CD4-positive, alpha-beta T cell (primary cell): ENCODE data around the gene SPESP1. TPM values are rescaled to one million over a fixed set of nuclear protein-coding genes. Genes with fewer than 3 reads are reported as not detected.

ENCODE experiments used
- ATAC-seq: fragments of 200-7000 bp; cut with Tn5 transposase; one replicate; pipeline ENCODE4 v1.10.0; 2022; ENCODE audit warnings: mild to moderate bottlenecking; ENCODE audit not compliant: poor library complexity
- CTCF ChIA-PET: fragments of 350-600 bp; sonication (Branson Sonifier 250); formaldehyde crosslinking; loops from one replicate; lab custom pipeline; 2021; ENCODE audit warnings: antibody characterized with exemption, inconsistent platforms; lab: Charles Lee
- POLR2A ChIA-PET: fragments of 350-600 bp; sonication (Branson Sonifier 250); formaldehyde crosslinking; loops from one replicate; lab custom pipeline; 2021; ENCODE audit warnings: antibody characterized with exemption, inconsistent platforms; lab: Charles Lee
- DNase-seq, 14 experiments: peaks; one replicate each; pipeline ENCODE4 v3.0.0-alpha.2; 2013 to 2020; ENCODE audit warnings: mixed read lengths in 2 of 14
- H3K27ac ChIP-seq, 2 donors: one replicate each; pipeline versions ENCODE4 v1.5.1 to v1.7.0; 2013; ENCODE audit warnings: low read length in 2 of 2, low read depth in 1 of 2, mild to moderate bottlenecking in 1 of 2
- H3K27me3 ChIP-seq, 2 experiments: 1 replicate in 1 of 2; 2 replicates in 1 of 2; pipeline versions ENCODE4 v1.6.1 to v1.7.0; 2013; ENCODE audit warnings: low read length in 2 of 2, control low read depth in 1 of 2, mild to moderate bottlenecking in 1 of 2, moderate library complexity in 1 of 2; ENCODE audit not compliant: insufficient read depth in 2 of 2, control insufficient read depth in 1 of 2
- H3K36me3 ChIP-seq: one replicate; pipeline ENCODE4 v1.6.1; 2013; ENCODE audit warnings: low read length, control low read depth; ENCODE audit not compliant: insufficient read depth
- H3K4me1 ChIP-seq: one replicate; pipeline ENCODE4 v1.6.1; 2013; ENCODE audit warnings: low read length, control low read depth; ENCODE audit not compliant: insufficient read depth
- H3K4me3 ChIP-seq: one replicate; pipeline ENCODE4 v1.5.1; 2013; ENCODE audit warnings: mild to moderate bottlenecking, low read length, moderate library complexity
- H3K9me3 ChIP-seq, 2 experiments: 1 replicate in 1 of 2; 2 replicates in 1 of 2; pipeline versions ENCODE4 v1.6.1 to v1.7.0; 2013; ENCODE audit warnings: low read length in 2 of 2, mild to moderate bottlenecking in 2 of 2, control low read depth in 1 of 2, moderate library complexity in 1 of 2; ENCODE audit not compliant: control insufficient read depth in 1 of 2, insufficient read depth in 1 of 2
- H3K27ac Mint-ChIP-seq: one replicate; pipeline ENCODE4 v1.8.0; 2020; ENCODE audit warnings: mixed read lengths
- H3K27me3 Mint-ChIP-seq: one replicate; pipeline ENCODE4 v1.8.0; 2021; ENCODE audit warnings: mixed read lengths
- H3K36me3 Mint-ChIP-seq: one replicate; pipeline ENCODE4 v1.8.0; 2021; ENCODE audit warnings: low read depth, mixed read lengths
- H3K4me1 Mint-ChIP-seq: one replicate; pipeline ENCODE4 v1.8.0; 2021; ENCODE audit warnings: low read depth, mixed read lengths
- H3K4me3 Mint-ChIP-seq: one replicate; pipeline ENCODE4 v1.8.0; 2020; ENCODE audit warnings: mild to moderate bottlenecking, mixed read lengths
- H3K9me3 Mint-ChIP-seq: one replicate; pipeline ENCODE4 v1.8.0; 2020; ENCODE audit warnings: mixed read lengths
- intact Hi-C, 2 experiments: fragments of 100-400 bp; cut with DNase I in 1 of 2; cut with micrococcal nuclease in 1 of 2; formaldehyde crosslinking; loops; one replicate each; pipeline versions ENCODE4 v1.15.1 to v1.9.0; 2023 to 2025; cut with DNase I, micrococcal nuclease
- total RNA-seq, 174 experiments: library from RNA in 2 of 174; stranded (reverse) in 2 of 174; gene quantifications; one replicate each; pipeline ENCODE4 v1.2.3 and lab custom pipeline; 2021 to 2026
- TF ChIP-seq, protein P1 (sequence below): fragments of 200-600 bp; IDR thresholded peaks from one replicate; pipeline ENCODE4 v1.8.0; 2022; ENCODE audit warnings: antibody characterized with exemption, mild to moderate bottlenecking

Gene SPESP1
- total RNA-seq, 2 experiments from 2014 or later: not detected

DNA sequence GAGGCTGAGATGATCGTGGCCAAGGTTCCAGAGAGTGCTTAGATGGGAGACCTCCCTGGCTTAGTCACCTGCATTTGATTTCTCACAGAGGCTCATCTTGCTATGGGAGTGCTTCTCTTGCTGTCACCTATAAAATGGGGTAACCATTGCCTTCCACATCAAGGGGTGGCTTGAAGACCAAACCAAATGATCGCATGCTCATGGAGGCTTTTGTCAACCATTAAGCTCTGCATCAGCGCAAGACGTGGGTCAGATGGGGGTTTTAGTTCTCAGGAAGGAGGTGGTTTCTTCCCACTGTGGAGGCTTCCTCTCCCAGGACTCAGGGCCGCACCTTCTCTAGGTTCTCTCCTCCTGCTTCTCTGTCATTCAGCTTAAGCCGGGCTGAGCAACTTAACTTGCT, 56.8 kb downstream of the SPESP1 start:
- Mint-ChIP-seq H3K27ac (no peak overlapping the region), H3K27me3 (peaks cover 11% of the 10 kb centered on the region), H3K4me1 (no peaks in the 10 kb centered on the region), H3K36me3 (no peaks in the 10 kb centered on the region), H3K4me3 (no peak overlapping the region), H3K9me3 (no peaks in the 10 kb centered on the region)
- H3K4me3 ChIP-seq: no peak overlapping the region
- no peaks in the 10 kb centered on the region for H3K9me3 ChIP-seq
- ChIA-PET POLR2A (no interaction called here), CTCF (interaction anchor here (0.6 kb wide), 1 partner anchor 1529 kb away, joined by 3 read pairs; no protein-coding TSS in a partner anchor)
- DNase-seq: no peak
- peaks cover 0 to 3% of the 10 kb centered on the region in 2 experiments for H3K27me3 ChIP-seq
- ATAC-seq: no peak
- intact Hi-C loops: no loop called here
- TF ChIP-seq, protein P1, sequence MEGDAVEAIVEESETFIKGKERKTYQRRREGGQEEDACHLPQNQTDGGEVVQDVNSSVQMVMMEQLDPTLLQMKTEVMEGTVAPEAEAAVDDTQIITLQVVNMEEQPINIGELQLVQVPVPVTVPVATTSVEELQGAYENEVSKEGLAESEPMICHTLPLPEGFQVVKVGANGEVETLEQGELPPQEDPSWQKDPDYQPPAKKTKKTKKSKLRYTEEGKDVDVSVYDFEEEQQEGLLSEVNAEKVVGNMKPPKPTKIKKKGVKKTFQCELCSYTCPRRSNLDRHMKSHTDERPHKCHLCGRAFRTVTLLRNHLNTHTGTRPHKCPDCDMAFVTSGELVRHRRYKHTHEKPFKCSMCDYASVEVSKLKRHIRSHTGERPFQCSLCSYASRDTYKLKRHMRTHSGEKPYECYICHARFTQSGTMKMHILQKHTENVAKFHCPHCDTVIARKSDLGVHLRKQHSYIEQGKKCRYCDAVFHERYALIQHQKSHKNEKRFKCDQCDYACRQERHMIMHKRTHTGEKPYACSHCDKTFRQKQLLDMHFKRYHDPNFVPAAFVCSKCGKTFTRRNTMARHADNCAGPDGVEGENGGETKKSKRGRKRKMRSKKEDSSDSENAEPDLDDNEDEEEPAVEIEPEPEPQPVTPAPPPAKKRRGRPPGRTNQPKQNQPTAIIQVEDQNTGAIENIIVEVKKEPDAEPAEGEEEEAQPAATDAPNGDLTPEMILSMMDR: no peak
- H3K4me1 ChIP-seq: no peaks in the 10 kb centered on the region
- no peak overlapping the region for H3K27ac ChIP-seq
- no peaks in the 10 kb centered on the region for H3K36me3 ChIP-seq

DNA sequence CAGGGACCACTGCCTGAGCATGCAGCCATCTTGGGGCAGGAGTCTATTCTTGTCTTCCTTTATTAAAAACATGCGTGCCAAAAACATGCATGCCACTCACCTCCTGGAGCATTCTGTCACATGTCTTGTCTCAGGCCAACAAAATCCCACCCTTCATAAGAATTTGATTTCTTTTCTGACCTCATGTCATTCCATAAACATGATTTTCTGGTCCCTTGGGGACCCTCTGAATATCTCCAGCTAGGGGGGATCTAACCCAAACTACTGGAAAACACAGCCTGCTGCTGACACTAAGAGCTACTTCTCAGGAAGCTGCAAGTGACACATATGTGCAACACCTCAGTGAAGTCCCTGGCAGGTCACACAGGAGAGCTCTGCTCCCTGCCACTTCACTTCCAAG, 57.4 kb downstream of the SPESP1 start:
- H3K36me3 ChIP-seq: no peaks in the 10 kb centered on the region
- POLR2A ChIA-PET: no interaction called here
- intact Hi-C loops: no loop called here
- H3K9me3 ChIP-seq: no peaks in the 10 kb centered on the region
- no peak overlapping the region for H3K27ac Mint-ChIP-seq
- no peak overlapping the region for H3K27ac ChIP-seq
- H3K4me3 ChIP-seq: no peak overlapping the region
- TF ChIP-seq, protein P1: no peak
- no peak overlapping the region for H3K4me3 Mint-ChIP-seq
- no peaks in the 10 kb centered on the region for H3K4me1 Mint-ChIP-seq
- CTCF ChIA-PET: no interaction called here
- H3K27me3 Mint-ChIP-seq: peaks cover 11% of the 10 kb centered on the region
- ATAC-seq (no peak), DNase-seq (no peak)
- H3K36me3 Mint-ChIP-seq: no peaks in the 10 kb centered on the region
- H3K27me3 ChIP-seq: no peaks in the 10 kb centered on the region
- no peaks in the 10 kb centered on the region for H3K4me1 ChIP-seq
- H3K9me3 Mint-ChIP-seq: no peaks in the 10 kb centered on the region

GRCh38 chr15:68989541-68990230, 59.4 kb downstream of the SPESP1 start:
- Mint-ChIP-seq H3K9me3 (no peaks in the 10 kb centered on the region), H3K4me3 (no peak overlapping the region), H3K36me3 (no peaks in the 10 kb centered on the region), H3K27ac (no peak overlapping the region), H3K27me3 (peaks cover 11% of the 10 kb centered on the region), H3K4me1 (no peaks in the 10 kb centered on the region)
- CTCF ChIA-PET: no interaction called here
- H3K27ac ChIP-seq: no peak overlapping the region
- H3K36me3 ChIP-seq: no peaks in the 10 kb centered on the region
- TF ChIP-seq, protein P1: no peak
- DNase-seq: no peak
- H3K27me3 ChIP-seq: no peaks in the 10 kb centered on the region
- H3K9me3 ChIP-seq: no peaks in the 10 kb centered on the region
- POLR2A ChIA-PET: no interaction called here
- intact Hi-C loops: no loop called here
- no peaks in the 10 kb centered on the region for H3K4me1 ChIP-seq
- no peak overlapping the region for H3K4me3 ChIP-seq
- ATAC-seq: no peak
